H1 (cell line): ENCODE measurements around the gene RAP1A. TPM values are rescaled to one million over a fixed set of nuclear protein-coding genes. Genes with fewer than 3 reads are reported as not detected.

Experiments used
- CTCF ChIA-PET: fragments of 300-600 bp; sonication (Branson Sonifier 250); formaldehyde crosslinking; loops from one replicate; lab custom pipeline; 2021; ENCODE audit not compliant: partially characterized antibody; lab: Charles Lee
- POLR2A ChIA-PET: fragments of 300-600 bp; sonication (Branson Sonifier 250); formaldehyde crosslinking; loops from one replicate; lab custom pipeline; 2021; ENCODE audit warnings: inconsistent platforms; ENCODE audit not compliant: partially characterized antibody; lab: Charles Lee
- DNase-seq, 2 experiments: peaks; one replicate each; pipeline versions ENCODE4 v3.0.0 to v3.0.0-alpha.2; 2010 to 2022; ENCODE audit warnings: low spot score in 2 of 2, low read depth in 1 of 2, mixed read lengths in 1 of 2
- FAIRE-seq: peaks from 2 replicates; lab custom pipeline; 2011; peaks lifted over from hg19 to GRCh38; lab: Jason Lieb, UNC
- H2AFZ ChIP-seq: 2 replicates; pipeline ENCODE4 v1.8.1; 2012; ENCODE audit warnings: low read length, inconsistent platforms
- H2AK5ac ChIP-seq: 2 replicates; pipeline ENCODE4 v1.6.1; 2013; ENCODE audit warnings: low read depth, low read length
- H2BK120ac ChIP-seq: replicated peaks from 2 replicates; pipeline ENCODE3; 2013; ENCODE audit warnings: low read depth, low read length, inconsistent platforms
- H2BK12ac ChIP-seq: 2 replicates; pipeline ENCODE4 v1.6.1; 2013; ENCODE audit warnings: low read depth, low read length
- H2BK15ac ChIP-seq: 2 replicates; pipeline ENCODE4 v1.6.1; 2013; ENCODE audit warnings: low read length
- H2BK20ac ChIP-seq: 2 replicates; pipeline ENCODE4 v1.6.1; 2013; ENCODE audit warnings: low read length
- H2BK5ac ChIP-seq: 2 replicates; pipeline ENCODE4 v1.6.1; 2013; ENCODE audit warnings: low read depth, low read length
- H3K14ac ChIP-seq: 2 replicates; pipeline ENCODE4 v1.6.1; 2013; ENCODE audit warnings: inconsistent platforms; ENCODE audit not compliant: insufficient read length
- H3K18ac ChIP-seq: 2 replicates; pipeline ENCODE4 v1.6.1; 2013; ENCODE audit warnings: low read length; ENCODE audit errors: extremely low read depth
- H3K23ac ChIP-seq: 2 replicates; pipeline ENCODE4 v1.6.1; 2013; ENCODE audit warnings: inconsistent platforms; ENCODE audit not compliant: insufficient read length
- H3K23me2 ChIP-seq: 2 replicates; pipeline ENCODE4 v1.6.1; 2013; ENCODE audit warnings: low read depth, low read length
- H3K27ac ChIP-seq: 2 replicates; pipeline ENCODE4 v1.6.1; 2011; ENCODE audit warnings: low read depth, low read length, inconsistent platforms
- H3K27me3 ChIP-seq, 4 experiments: replicated peaks in 1 of 4; 1 replicate in 1 of 4; 2 replicates in 3 of 4; pipeline versions ENCODE4 v1.6.1 to v1.8.1; 2011 to 2013; ENCODE audit warnings: low read length in 3 of 4, mild to moderate bottlenecking in 3 of 4, inconsistent platforms in 2 of 4, mixed read lengths in 2 of 4, moderate library complexity in 1 of 4; ENCODE audit not compliant: control insufficient read depth in 3 of 4, insufficient read depth in 3 of 4; ENCODE audit errors: extremely low read depth in 1 of 4
- H3K36me3 ChIP-seq, 4 experiments: 2 replicates each; pipeline versions ENCODE4 v1.6.1 to v1.8.1; 2011 to 2013; ENCODE audit warnings: mild to moderate bottlenecking in 4 of 4, low read length in 3 of 4, moderate library complexity in 2 of 4, control low read depth in 1 of 4, inconsistent platforms in 1 of 4; ENCODE audit not compliant: insufficient read depth in 4 of 4, control insufficient read depth in 2 of 4
- H3K4ac ChIP-seq: replicated peaks from 2 replicates; pipeline ENCODE3; 2013; ENCODE audit warnings: low read length, low read depth, mixed read lengths, inconsistent platforms; ENCODE audit not compliant: insufficient read length
- H3K4me1 ChIP-seq, 4 experiments: replicated peaks in 1 of 4; 1 replicate in 1 of 4; 2 replicates in 3 of 4; pipeline versions ENCODE4 v1.6.1 to v1.8.1; 2011 to 2013; ENCODE audit warnings: low read length in 3 of 4, inconsistent platforms in 2 of 4, mixed read lengths in 1 of 4; ENCODE audit not compliant: insufficient read depth in 4 of 4, control insufficient read depth in 3 of 4
- H3K4me2 ChIP-seq, 2 experiments: 2 replicates each; pipeline versions ENCODE4 v1.6.1 to v1.8.1; 2011 to 2013; ENCODE audit warnings: low read depth in 2 of 2, low read length in 2 of 2, control low read depth in 1 of 2, inconsistent platforms in 1 of 2, mild to moderate bottlenecking in 1 of 2; ENCODE audit not compliant: insufficient read depth in 1 of 2
- H3K4me3 ChIP-seq, 4 experiments: fragments of 200-600, 300-600 bp in 1 of 4; sonication (generic), shearing (Covaris generic), sonication (Bioruptor Twin) in 1 of 4; 2 replicates each; pipeline versions ENCODE4 v1.5.1 to v1.8.1; 2011 to 2016; ENCODE audit warnings: low read length in 4 of 4, low read depth in 3 of 4, control low read depth in 2 of 4, inconsistent platforms in 2 of 4, mild to moderate bottlenecking in 2 of 4, mixed read lengths in 1 of 4, moderate library complexity in 1 of 4; ENCODE audit not compliant: insufficient read depth in 2 of 4; ENCODE audit errors: extremely low read depth in 1 of 4
- H3K56ac ChIP-seq: replicated peaks from 2 replicates; pipeline ENCODE3; 2013; ENCODE audit warnings: low read depth, mild to moderate bottlenecking, mixed read lengths, low read length, inconsistent platforms; ENCODE audit not compliant: insufficient read length
- H3K79me1 ChIP-seq: 2 replicates; pipeline ENCODE4 v1.6.1; 2013; ENCODE audit warnings: low read depth, low read length, control low read depth
- H3K79me2 ChIP-seq, 2 experiments: 2 replicates each; pipeline versions ENCODE4 v1.6.1 to v1.8.1; 2012 to 2013; ENCODE audit warnings: low read length in 2 of 2, mild to moderate bottlenecking in 2 of 2, inconsistent platforms in 1 of 2; ENCODE audit not compliant: insufficient read depth in 2 of 2, control insufficient read depth in 1 of 2
- H3K9ac ChIP-seq, 4 experiments: replicated peaks in 1 of 4; 1 replicate in 1 of 4; 2 replicates in 3 of 4; pipeline versions ENCODE4 v1.6.1 to v1.8.1; 2011 to 2013; ENCODE audit warnings: low read depth in 3 of 4, low read length in 3 of 4, control low read depth in 2 of 4, mild to moderate bottlenecking in 2 of 4, moderate library complexity in 2 of 4, inconsistent platforms in 1 of 4; ENCODE audit errors: extremely low read depth in 1 of 4
- H3K9me3 ChIP-seq, 2 experiments: 2 replicates each; pipeline versions ENCODE4 v1.6.1 to v1.8.1; 2012 to 2013; ENCODE audit warnings: mild to moderate bottlenecking in 2 of 2, moderate library complexity in 2 of 2, control low read depth in 1 of 2, inconsistent platforms in 1 of 2, low read depth in 1 of 2, low read length in 1 of 2, mixed read lengths in 1 of 2; ENCODE audit not compliant: insufficient read depth in 2 of 2
- H4K20me1 ChIP-seq, 2 experiments: replicated peaks in 1 of 2; 2 replicates each; pipeline versions ENCODE3 to v1.8.1; 2011 to 2013; ENCODE audit warnings: inconsistent platforms in 2 of 2, low read length in 2 of 2, mild to moderate bottlenecking in 1 of 2; ENCODE audit not compliant: insufficient read depth in 2 of 2, control insufficient read depth in 1 of 2
- H4K5ac ChIP-seq: 2 replicates; pipeline ENCODE4 v1.6.1; 2013; ENCODE audit warnings: low read length, low read depth, mixed read lengths, inconsistent platforms; ENCODE audit not compliant: insufficient read length
- H4K8ac ChIP-seq: 2 replicates; pipeline ENCODE4 v1.8.0; 2013; ENCODE audit warnings: mild to moderate bottlenecking, moderate library complexity, low read length, inconsistent platforms; ENCODE audit not compliant: insufficient read depth; ENCODE audit errors: extremely low read depth
- H4K91ac ChIP-seq: replicated peaks from 2 replicates; pipeline ENCODE3; 2013; ENCODE audit warnings: low read length, mixed read lengths, inconsistent platforms; ENCODE audit not compliant: insufficient read length
- CBX8 ChIP-seq: fragments of 300-800, 300-1000 bp; sonication (generic); IDR thresholded peaks from 2 replicates; pipeline ENCODE4 v1.7.1; 2016; ENCODE audit warnings: low read depth, low read length, borderline replicate concordance
- CHD1 ChIP-seq: IDR thresholded peaks from 2 replicates; pipeline ENCODE4 v1.6.1; 2012; ENCODE audit warnings: low read depth, low read length, improper control_type of control experiment
- CHD2 ChIP-seq: IDR thresholded peaks from 2 replicates; pipeline ENCODE4 v1.6.1; 2012; ENCODE audit warnings: low read length, improper control_type of control experiment
- CREB1 ChIP-seq: IDR thresholded peaks from 2 replicates; pipeline ENCODE4 v1.6.1; 2012; ENCODE audit warnings: inconsistent platforms
- EGR1 ChIP-seq: IDR thresholded peaks from 2 replicates; pipeline ENCODE4 v1.6.1; 2011; ENCODE audit warnings: low read depth, low read length, borderline replicate concordance
- EZH2 ChIP-seq: fragments of 200-600 bp; sonication (generic); IDR thresholded peaks from 2 replicates; pipeline ENCODE4 v1.7.1; 2012; ENCODE audit warnings: low read depth, mild to moderate bottlenecking, moderate library complexity, low read length, inconsistent platforms; ENCODE audit not compliant: severe bottlenecking
- GTF2F1 ChIP-seq: IDR thresholded peaks from 2 replicates; pipeline ENCODE4 v1.6.1; 2012; ENCODE audit warnings: low read depth, low read length, improper control_type of control experiment, borderline replicate concordance
- KDM4A ChIP-seq: IDR thresholded peaks from one replicate; pipeline ENCODE4 v1.7.1; 2012; ENCODE audit warnings: low read depth, mild to moderate bottlenecking, moderate library complexity, low read length, inconsistent platforms; ENCODE audit not compliant: severe bottlenecking
- RNF2 ChIP-seq: fragments of 200-900, 300-1000 bp; sonication (generic); IDR thresholded peaks from 2 replicates; pipeline ENCODE4 v1.7.1; 2016; ENCODE audit warnings: borderline replicate concordance, low read depth, mild to moderate bottlenecking, antibody characterized with exemption, low read length; ENCODE audit not compliant: poor library complexity, severe bottlenecking; ENCODE audit errors: missing control alignments
- SAP30 ChIP-seq: fragments of 300-600 bp; sonication (generic); IDR thresholded peaks from 2 replicates; pipeline ENCODE4 v1.7.1; 2012; ENCODE audit warnings: low read length, moderate library complexity, mild to moderate bottlenecking, inconsistent platforms; ENCODE audit not compliant: insufficient read depth, insufficient replicate concordance
- SIRT6 ChIP-seq: IDR thresholded peaks from one replicate; pipeline ENCODE4 v1.7.1; 2012; ENCODE audit warnings: low read length, inconsistent platforms
- SUZ12 ChIP-seq: fragments of 200-600 bp; sonication (generic); IDR thresholded peaks from 2 replicates; pipeline ENCODE4 v1.6.1; 2012; ENCODE audit warnings: mild to moderate bottlenecking, inconsistent platforms, low read length, moderate library complexity, mixed read lengths
- TAF1 ChIP-seq: IDR thresholded peaks from 2 replicates; pipeline ENCODE4 v1.6.1; 2011; ENCODE audit warnings: mild to moderate bottlenecking, low read depth, low read length
- TEAD4 ChIP-seq: IDR thresholded peaks from 2 replicates; pipeline ENCODE4 v1.6.1; 2012; ENCODE audit warnings: low read depth, low read length, inconsistent platforms, mixed read lengths
- WGBS, 2 experiments: shearing (Covaris generic) in 1 of 2; methylation state at CpG; one replicate each; pipeline versions ENCODE4 v1.1.6 to v1.1.7; 2013 to 2015; ENCODE audit warnings: low lambda C conversion rate in 2 of 2, mixed read lengths in 2 of 2, inconsistent platforms in 1 of 2, low coverage in 1 of 2, missing lambda C conversion rate in 1 of 2; ENCODE audit not compliant: insufficient replicate concordance in 2 of 2, insufficient coverage in 1 of 2, insufficient read length in 1 of 2; ENCODE audit errors: extremely low coverage in 1 of 2, missing lambda C conversion rate in 1 of 2; 5-methylcytosine and 5-hydroxymethylcytosine counted together
- polyA plus RNA-seq, 7 experiments: library from polyadenylated mRNA; depleted of rRNA in 3 of 7; stranded (reverse) in 5 of 7; unstranded in 2 of 7; fragments of >200 nt in 5 of 7; fragments of 200-250 nt in 2 of 7; gene quantifications; 1 replicate in 5 of 7; 2 replicates in 1 of 7; 4 replicates in 1 of 7; pipeline versions ENCODE4 v1.2.1 to v1.2.3, GENCODE V29; 2011 to 2013; ENCODE audit warnings: missing spikeins in 2 of 7, mixed read lengths in 2 of 7
- total RNA-seq: library from RNA; stranded (reverse); fragmentation: NEBNext Ultra II Directional; extraction: Animal tissue kit (Norgen Biotek cat#: 25700); gene quantifications from 2 replicates; pipeline ENCODE4 v1.2.1, GENCODE V29; 2021

RAP1A gene
- total and polyA plus RNA-seq, 2 of the 8 experiments (the other 6 are each of a cell fraction or from before 2014, with no cell fraction given) = 10.9 to 35.8 TPM

DNA sequence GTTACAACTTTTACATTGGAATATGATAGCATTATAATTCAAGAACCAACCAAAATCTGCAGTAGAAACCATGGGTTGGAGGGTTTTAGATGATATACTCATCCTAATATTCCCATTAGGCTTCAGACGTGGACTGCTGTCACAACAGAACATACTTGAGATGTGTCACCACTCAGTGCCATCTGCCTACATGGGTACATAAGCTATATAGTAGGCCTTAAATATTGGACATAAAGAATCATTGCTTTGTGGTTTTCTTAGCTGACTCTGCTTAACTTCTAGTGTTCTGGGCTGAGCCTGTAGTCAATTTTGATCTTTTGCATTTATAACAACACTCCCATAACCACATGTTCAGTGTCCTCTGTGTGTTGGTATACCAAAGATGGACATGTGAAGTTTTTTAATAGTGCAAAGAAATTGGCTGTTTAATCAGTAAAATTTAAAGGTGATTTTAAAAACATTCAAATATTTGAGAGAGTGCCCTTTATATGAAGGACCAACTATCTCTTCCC is 14.2 kb downstream of the RAP1A start:
- ChIA-PET POLR2A (no interaction called here), CTCF (no interaction called here)
- Histone ChIP-seq H3K9me3 (no peaks in the 10 kb centered on the region), H3K14ac (no peak overlapping the region), H3K27me3 (no peaks in the 10 kb centered on the region), H2BK120ac (no peak overlapping the region), H4K91ac (no peak overlapping the region), H3K9ac (no peak overlapping the region), H4K20me1 (peaks cover 1 to 2% of the 10 kb centered on the region in 2 experiments), H4K5ac (no peak overlapping the region), H3K56ac (no peak overlapping the region), H2BK12ac (no peak overlapping the region), H3K18ac (no peak overlapping the region), H3K36me3 (no peaks in the 10 kb centered on the region), H3K23me2 (no peaks in the 10 kb centered on the region), H3K23ac (no peak overlapping the region), H3K27ac (no peak overlapping the region), H3K4ac (no peak overlapping the region), H3K79me2 (peaks cover 0 to 83% of the 10 kb centered on the region in 2 experiments; a peak in 2 of 4 replicates), H2BK20ac (no peak overlapping the region), H3K4me1 (no peaks in the 10 kb centered on the region), H4K8ac (no peak overlapping the region), H2BK5ac (no peak overlapping the region), H3K79me1 (no peaks in the 10 kb centered on the region), H3K4me3 (no peak overlapping the region), H3K4me2 (no peak overlapping the region), H2AFZ (no peak overlapping the region), H2BK15ac (no peak overlapping the region), H2AK5ac (no peak overlapping the region)
- 93% methylated on average over 1 of the region's 1 CpG; no CpG with 5 or more reads in 1 of the 2 experiments for WGBS, 2 experiments
- DNase-seq (no peak), FAIRE-seq (no peak)
- TF ChIP-seq EGR1 (no peak), CHD1 (no peak), TEAD4 (no peak), SUZ12 (no peak), TAF1 (no peak), RNF2 (no peak), EZH2 (no peak), SIRT6 (no peak), KDM4A (no peak), GTF2F1 (no peak), CBX8 (no peak), SAP30 (no peak), CHD2 (no peak), CREB1 (no peak)
